ENCODE measurements around the gene SYTL2.

The SYTL2 gene

DNA sequence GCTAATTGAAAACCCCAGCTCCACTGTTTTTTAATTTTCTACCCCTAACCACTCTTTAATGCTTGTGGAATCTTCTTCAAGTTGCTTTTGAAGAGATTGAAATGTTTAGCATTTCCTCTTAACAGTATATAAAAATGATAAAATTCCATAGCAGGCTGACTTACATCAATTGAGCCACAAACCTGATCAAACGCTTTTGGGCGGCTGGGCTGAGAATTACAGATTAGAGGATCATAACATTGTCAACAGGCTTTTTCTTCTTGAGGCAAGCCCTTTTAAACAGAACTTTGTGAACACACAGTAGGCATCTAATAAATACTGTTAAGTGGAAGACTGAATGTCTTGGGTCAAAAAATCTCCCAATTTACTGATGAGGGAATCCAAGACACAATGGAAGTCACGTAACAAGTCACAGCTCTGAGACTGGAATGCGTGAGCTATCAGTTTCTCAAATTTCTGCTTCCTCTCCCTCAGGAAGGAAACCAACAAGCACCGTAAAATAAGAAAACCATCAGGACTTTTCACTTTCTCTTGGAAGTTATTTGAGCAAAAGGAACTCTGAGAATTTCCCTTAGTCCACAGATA is 75.0 kb downstream of the SYTL2 start:
- no peak for DNase-seq (ENCODE audit: low read depth in 2 of 2)

- no peak for DNase-seq (ENCODE audit: low read depth in 2 of 2)
Measured at GRCh38 chr11:85732965-85733364, 78.0 kb downstream of the SYTL2 start.

GRCh38 chr11:85726381-85726780 is 84.6 kb downstream of the SYTL2 start:
- no peak for DNase-seq (ENCODE audit: low read depth in 2 of 2)

DNA sequence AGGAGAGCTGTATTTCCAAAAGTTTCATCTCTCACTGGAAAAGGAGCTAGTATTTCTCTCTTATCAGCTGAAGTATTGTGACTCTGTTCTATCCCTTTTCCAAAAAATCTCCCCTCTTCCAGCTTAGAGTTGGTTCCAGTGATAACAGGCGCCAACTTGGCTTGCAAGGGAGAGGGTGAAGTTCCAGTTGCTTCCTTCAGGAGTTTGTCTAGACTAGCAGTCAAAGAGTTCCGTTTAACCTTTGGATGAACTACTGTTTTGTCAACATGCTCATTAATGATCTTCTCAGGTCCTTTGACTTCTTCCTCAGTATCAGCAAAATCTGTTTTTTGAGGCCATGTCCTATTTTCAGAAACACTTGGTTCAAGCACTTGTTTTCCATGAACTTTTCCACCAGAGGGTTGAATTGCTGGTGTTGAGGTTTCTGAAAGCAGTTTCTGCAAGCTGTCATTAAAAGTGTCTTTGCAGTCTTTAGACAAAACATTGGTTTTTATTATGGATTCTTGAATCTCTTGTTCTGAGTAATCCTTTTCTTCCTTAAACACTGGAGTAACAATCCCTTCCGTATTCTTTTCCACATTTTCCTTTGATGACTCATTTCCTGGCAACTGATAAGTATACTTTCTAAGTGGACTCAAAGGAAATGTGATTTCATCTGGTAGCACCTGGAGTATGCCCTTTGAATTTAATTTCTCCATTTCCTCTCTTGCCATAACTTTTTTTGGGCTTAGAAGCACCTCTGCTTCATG is 85.3 kb downstream of the SYTL2 start:
- DNase-seq (ENCODE audit: low read depth in 2 of 2), result no peak

GRCh38 chr11:85724748-85725465 is 86.0 kb downstream of the SYTL2 start:
- DNase-seq (ENCODE audit: low read depth in 2 of 2), result no peak

- no peak for DNase-seq (ENCODE audit: low read depth in 2 of 2)
Measured at GRCh38 chr11:85723088-85723487, 87.9 kb downstream of the SYTL2 start.

GRCh38 chr11:85721191-85721590 is 89.8 kb downstream of the SYTL2 start:
- no peak for DNase-seq (ENCODE audit: low read depth in 2 of 2)

DNA sequence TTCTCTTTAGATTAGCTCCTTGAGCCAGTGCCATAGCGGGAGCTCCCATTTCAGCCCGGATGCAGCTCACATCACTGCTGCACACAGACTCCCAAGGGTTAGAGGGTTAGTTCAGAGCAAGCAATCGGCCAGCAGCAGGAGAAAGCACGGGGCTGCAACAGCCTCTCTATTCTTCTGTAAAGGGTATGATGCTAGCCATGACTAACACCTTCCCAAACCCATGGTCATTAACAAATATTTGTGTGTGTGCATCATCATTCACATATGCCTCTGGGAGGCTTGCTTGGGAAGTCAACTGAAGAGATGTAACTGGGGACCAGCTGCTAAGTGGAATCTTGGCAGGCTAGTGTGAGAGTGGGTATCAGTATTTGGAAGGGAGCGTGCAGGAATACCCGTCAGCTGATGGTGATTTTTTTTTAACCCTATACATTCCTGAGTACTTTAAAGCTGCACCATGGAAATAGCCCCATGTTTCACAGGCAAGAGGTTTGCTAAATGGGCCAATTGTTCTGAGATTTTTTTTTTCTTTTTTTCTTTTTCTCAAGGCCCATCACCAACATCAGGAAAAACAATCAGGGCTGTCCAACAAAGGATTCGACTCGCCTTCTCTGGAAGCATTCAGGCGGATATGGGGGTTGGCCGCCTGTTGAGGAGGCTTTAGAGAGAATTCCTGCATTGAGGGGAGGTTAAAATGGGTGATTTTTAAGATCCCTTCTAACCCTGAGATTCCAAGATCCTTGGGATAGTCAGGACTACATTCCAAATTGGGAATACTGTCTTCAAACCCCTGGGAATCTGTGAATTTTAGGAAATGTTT is 91.7 kb downstream of the SYTL2 start:
- DNase-seq (ENCODE audit: low read depth in 2 of 2), result no peak

- DNase-seq (ENCODE audit: low read depth in 2 of 2), result no peak
Measured at GRCh38 chr11:85718126-85718943, 92.6 kb downstream of the SYTL2 start.

- no peak for DNase-seq (ENCODE audit: low read depth in 2 of 2)
Measured at GRCh38 chr11:85717429-85717828, 93.5 kb downstream of the SYTL2 start.

DNA sequence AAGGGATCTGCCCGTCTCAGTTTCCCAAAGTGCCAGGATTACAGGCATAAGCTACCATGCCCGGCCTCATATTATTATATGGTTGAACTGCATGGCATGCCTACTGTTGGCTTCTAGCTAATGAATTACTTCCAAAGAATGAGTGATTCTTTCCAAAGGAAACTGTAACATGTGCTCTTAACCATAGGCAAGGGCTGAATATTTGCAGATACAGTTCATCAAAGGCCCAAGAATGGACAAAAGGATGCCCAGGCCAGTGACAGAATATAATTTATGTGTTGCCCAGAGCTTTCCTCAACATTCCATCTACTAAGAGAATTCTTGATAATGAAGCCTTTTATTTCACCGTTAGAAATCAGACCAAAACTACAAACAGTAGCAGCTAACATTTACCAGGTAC is 98.0 kb downstream of the SYTL2 start:
- no peak for DNase-seq (ENCODE audit: low read depth in 2 of 2)

DNA sequence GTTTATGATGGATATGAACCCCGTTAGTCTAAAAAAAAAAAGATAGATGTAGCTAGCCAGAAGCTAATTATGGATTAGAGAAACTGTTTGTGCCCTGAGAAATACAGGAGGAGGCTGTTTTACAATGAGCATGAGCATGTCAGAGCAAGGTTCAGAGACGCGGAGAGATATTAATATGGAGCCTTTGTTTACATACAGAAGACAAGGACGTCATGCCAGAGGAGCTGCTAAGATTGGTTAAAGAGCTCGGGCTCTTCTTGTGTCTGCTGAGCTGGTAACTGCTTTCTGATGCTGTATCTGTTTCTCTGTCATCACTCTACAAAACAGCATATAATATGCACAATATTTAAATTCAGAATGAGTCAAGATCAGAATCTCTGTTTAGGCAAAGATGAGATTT is 100.0 kb downstream of the SYTL2 start:
- DNase-seq (ENCODE audit: low read depth in 2 of 2), result no peak

GRCh38 chr11:85709941-85710702 is 100.8 kb downstream of the SYTL2 start:
- no peak for DNase-seq (ENCODE audit: low read depth in 2 of 2)

GRCh38 chr11:85705800-85706199 is 105.1 kb downstream of the SYTL2 start:
- no peak for DNase-seq (ENCODE audit: low read depth in 2 of 2)

DNA sequence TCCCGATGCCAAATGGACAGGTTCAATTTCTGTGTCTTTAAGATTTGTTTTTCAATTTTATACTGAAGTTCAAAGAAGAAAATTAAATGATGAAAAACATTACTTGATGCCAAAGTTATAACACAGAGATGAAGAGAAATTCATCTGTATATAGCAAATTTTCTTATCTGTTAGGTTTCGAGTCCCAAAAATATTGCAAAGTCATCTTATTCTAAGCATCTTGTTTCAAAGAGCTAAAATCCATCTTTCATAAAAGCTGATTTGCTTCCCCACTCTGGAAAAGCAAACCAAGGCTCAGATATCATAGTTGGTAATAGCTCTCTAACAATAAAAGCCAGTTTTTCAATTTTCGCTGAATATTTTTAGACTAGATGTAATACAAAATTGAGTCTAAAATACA is 106.0 kb downstream of the SYTL2 start:
- no peak for DNase-seq (ENCODE audit: low read depth in 2 of 2)

- no peak for DNase-seq (ENCODE audit: low read depth in 2 of 2)
Measured at GRCh38 chr11:85699957-85700741, 110.8 kb downstream of the SYTL2 start.

- no peak for DNase-seq (ENCODE audit: low read depth in 2 of 2)
Measured at GRCh38 chr11:85698195-85698594, 112.7 kb downstream of the SYTL2 start.

- no peak for DNase-seq (ENCODE audit: low read depth in 2 of 2)
Measured at GRCh38 chr11:85697747-85698146, 113.2 kb downstream of the SYTL2 start.

DNA sequence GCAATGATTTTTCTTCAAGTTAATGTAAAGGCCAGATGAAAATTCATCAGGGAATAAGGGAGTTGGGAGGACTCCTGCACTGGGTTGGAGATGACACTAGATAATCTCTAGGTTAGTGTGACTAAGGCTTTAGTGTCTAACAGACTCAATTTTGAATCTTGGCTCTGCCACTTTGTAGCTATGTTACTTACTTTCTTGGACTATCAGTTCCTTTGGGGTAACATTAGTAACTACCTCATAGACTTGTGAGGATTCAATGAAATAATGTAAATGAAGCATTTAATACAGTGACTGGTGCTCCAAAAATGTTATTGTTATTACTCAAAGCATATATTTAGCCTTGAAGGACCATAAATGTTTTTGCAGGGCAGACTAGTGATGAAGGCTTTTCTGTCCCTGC is 115.4 kb downstream of the SYTL2 start:
- DNase-seq (ENCODE audit: low read depth in 2 of 2), result no peak
